GM23338 (cell line): Measurements from ENCODE around the gene NFIA. TPM values are rescaled to one million over a fixed set of nuclear protein-coding genes. Genes with fewer than 3 reads are reported as not detected.

ENCODE experiments used
- ATAC-seq: fragments of 200-7000 bp; cut with Tn5 transposase; 3 replicates; pipeline ENCODE4 v1.9.1; 2020
- DNase-seq: peaks from one replicate; pipeline ENCODE4 v3.0.0-alpha.2; 2015; ENCODE audit warnings: low spot score
- H2AFZ ChIP-seq: fragments of 200-600 bp; sonication (generic); 2 replicates; pipeline ENCODE4 v1.8.0; 2016; ENCODE audit warnings: antibody characterized with exemption, mild to moderate bottlenecking, moderate library complexity
- H3F3A ChIP-seq: fragments of 200-600 bp; sonication (generic); replicated peaks from 2 replicates; pipeline ENCODE4 v1.8.0; 2017; ENCODE audit warnings: antibody characterized with exemption, mixed run types, low read depth
- H3K27ac ChIP-seq: fragments of 200-600 bp; sonication (generic); 2 replicates; pipeline ENCODE4 v1.6.1; 2016; ENCODE audit warnings: low read depth
- H3K27me3 ChIP-seq: fragments of 200-600 bp; sonication (generic); 2 replicates; pipeline ENCODE4 v1.8.0; 2016; ENCODE audit warnings: mild to moderate bottlenecking, mixed run types, moderate library complexity; ENCODE audit not compliant: insufficient read depth
- H3K36me3 ChIP-seq: fragments of 200-600 bp; sonication (generic); 2 replicates; pipeline ENCODE4 v1.8.0; 2016; ENCODE audit warnings: mild to moderate bottlenecking; ENCODE audit not compliant: insufficient read depth
- H3K4me1 ChIP-seq: fragments of 200-600 bp; sonication (generic); 2 replicates; pipeline ENCODE4 v1.8.0; 2016; ENCODE audit warnings: mild to moderate bottlenecking, moderate library complexity; ENCODE audit not compliant: insufficient read depth
- H3K4me2 ChIP-seq: fragments of 200-600 bp; sonication (generic); 2 replicates; pipeline ENCODE4 v1.7.1; 2017; ENCODE audit warnings: mixed run types
- H3K4me3 ChIP-seq: fragments of 200-600 bp; sonication (generic); 2 replicates; pipeline ENCODE4 v1.6.1; 2016; ENCODE audit warnings: mixed run types
- H3K79me2 ChIP-seq: fragments of 200-600 bp; sonication (generic); replicated peaks from 2 replicates; pipeline ENCODE4 v1.8.0; 2017; ENCODE audit warnings: mild to moderate bottlenecking; ENCODE audit not compliant: insufficient read depth
- H3K9me2 ChIP-seq: fragments of 200-600 bp; sonication (generic); 2 replicates; pipeline ENCODE4 v1.8.0; 2017; ENCODE audit not compliant: insufficient read depth
- H4K20me1 ChIP-seq: fragments of 200-600 bp; sonication (generic); replicated peaks from 2 replicates; pipeline ENCODE4 v1.8.0; 2017; ENCODE audit warnings: mild to moderate bottlenecking; ENCODE audit not compliant: insufficient read depth
- H3K27ac Mint-ChIP-seq: 2 replicates; pipeline ENCODE4 v1.8.0; 2020; ENCODE audit warnings: inconsistent platforms, mild to moderate bottlenecking, moderate library complexity, mixed read lengths
- H3K27me3 Mint-ChIP-seq: 3 replicates; pipeline ENCODE4 v1.8.0; 2022; ENCODE audit warnings: low read depth, mild to moderate bottlenecking, moderate library complexity, mixed read lengths, inconsistent platforms; ENCODE audit not compliant: insufficient read depth, poor library complexity
- H3K36me3 Mint-ChIP-seq: 3 replicates; pipeline ENCODE4 v1.8.0; 2021; ENCODE audit warnings: low read depth, mild to moderate bottlenecking, inconsistent platforms, moderate library complexity, mixed read lengths
- H3K4me1 Mint-ChIP-seq: 3 replicates; pipeline ENCODE4 v1.8.0; 2020; ENCODE audit warnings: mild to moderate bottlenecking, inconsistent platforms, mixed read lengths
- H3K4me3 Mint-ChIP-seq: 3 replicates; pipeline ENCODE4 v1.8.0; 2021; ENCODE audit warnings: moderate library complexity, mild to moderate bottlenecking, inconsistent platforms, mixed read lengths
- H3K9me3 Mint-ChIP-seq: 3 replicates; pipeline ENCODE4 v1.8.0; 2020; ENCODE audit warnings: moderate library complexity, mild to moderate bottlenecking, inconsistent platforms, mixed read lengths
- CREB1 ChIP-seq: fragments of 250-450 bp; sonication (Bioruptor Pico); IDR thresholded peaks from 2 replicates; pipeline ENCODE4 v1.5.0; 2020; ENCODE audit warnings: low read depth, mild to moderate bottlenecking, moderate library complexity
- CTCF ChIP-seq, 2 experiments: fragments of 200-600 bp in 1 of 2; sonication (generic) in 1 of 2; conservative IDR thresholded peaks; 2 replicates each; pipeline versions ENCODE4 v1.5.1 to v1.6.1; 2016 to 2017; ENCODE audit warnings: antibody characterized with exemption in 2 of 2, low read depth in 2 of 2, mild to moderate bottlenecking in 2 of 2, moderate library complexity in 1 of 2
- ETS1 ChIP-seq: IDR thresholded peaks from 2 replicates; pipeline ENCODE4 v1.6.1; 2016; ENCODE audit warnings: antibody characterized with exemption
- EZH2 ChIP-seq: fragments of 200-600 bp; sonication (generic); IDR thresholded peaks from one replicate; pipeline ENCODE4 v1.8.0; 2017; ENCODE audit warnings: antibody characterized with exemption, mild to moderate bottlenecking, low read depth; ENCODE audit not compliant: unreplicated experiment
- EZH2phosphoT487 ChIP-seq: fragments of 200-600 bp; sonication (generic); IDR thresholded peaks from one replicate; pipeline ENCODE4 v1.8.1; 2018; ENCODE audit warnings: antibody characterized with exemption; ENCODE audit not compliant: unreplicated experiment
- NANOG ChIP-seq: IDR thresholded peaks from 2 replicates; pipeline ENCODE4 v1.6.1; 2016; ENCODE audit warnings: antibody characterized with exemption, borderline replicate concordance
- POLR2AphosphoS5 ChIP-seq: IDR thresholded peaks from 2 replicates; pipeline ENCODE4 v1.6.1; 2016; ENCODE audit warnings: antibody characterized with exemption, low read depth
- STAT1 ChIP-seq: IDR thresholded peaks from one replicate; pipeline ENCODE4 v1.6.1; 2016; ENCODE audit warnings: antibody characterized with exemption; ENCODE audit not compliant: unreplicated experiment
- ZNF114 ChIP-seq: fragments of 250-450 bp; sonication (Bioruptor Pico); IDR thresholded peaks from 2 replicates; pipeline ENCODE4 v1.5.0; 2020; ENCODE audit warnings: mild to moderate bottlenecking, moderate library complexity
- ZNF331 ChIP-seq: fragments of 250-450 bp; sonication (Bioruptor Pico); IDR thresholded peaks from 2 replicates; pipeline ENCODE4 v1.5.0; 2020; ENCODE audit warnings: low read depth, mild to moderate bottlenecking, moderate library complexity
- polyA plus RNA-seq: library from polyadenylated mRNA; unstranded; fragments of >200 nt; fragmentation: Nextera tagmentation; extraction: Ambion mirVana; gene quantifications from 2 replicates; pipeline ENCODE4 v1.2.1, GENCODE V29; 2016
- total RNA-seq: library from RNA; depleted of rRNA; stranded (reverse); fragments of >200 nt; shearing (Covaris generic); gene quantifications from 2 replicates; pipeline ENCODE4 v1.2.3, GENCODE V29; 2014
- TF ChIP-seq, protein P1 (sequence below): fragments of 250-450 bp; sonication (Bioruptor Pico); IDR thresholded peaks from 2 replicates; pipeline ENCODE4 v1.5.0; 2020; ENCODE audit warnings: mild to moderate bottlenecking, moderate library complexity

The NFIA gene
- total and polyA plus RNA-seq, 2 experiments from 2014 or later = 0.97 to 2.3 TPM

DNA sequence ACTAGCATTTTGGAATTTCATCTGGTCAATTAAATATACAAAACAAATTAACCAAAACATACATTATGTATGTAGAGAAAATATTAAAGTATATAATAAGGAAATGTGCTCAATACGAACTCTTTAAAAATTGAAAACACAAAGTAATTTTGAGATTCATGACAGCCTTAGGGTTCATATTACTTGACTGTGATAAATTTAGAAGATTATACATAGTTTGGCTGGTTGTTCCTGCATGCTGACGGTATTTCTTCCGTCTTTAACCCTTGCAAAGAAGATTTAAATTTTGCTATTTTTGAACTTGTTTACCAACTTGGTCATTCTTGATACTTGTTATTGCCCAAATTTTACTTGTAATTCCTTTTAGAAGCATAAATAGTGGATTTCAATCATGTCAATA is 298.2 kb downstream of the NFIA start:
- Histone ChIP-seq H3F3A (no peaks in the 10 kb centered on the region), H3K27ac (no peak overlapping the region), H3K4me2 (no peak overlapping the region), H3K79me2 (no peaks in the 10 kb centered on the region), H3K4me3 (no peak overlapping the region), H3K9me2 (peaks cover 1% of the 10 kb centered on the region; the same call in 1 of the 2 replicates), H2AFZ (no peak overlapping the region), H4K20me1 (no peaks in the 10 kb centered on the region), H3K27me3 (no peaks in the 10 kb centered on the region), H3K36me3 (no peaks in the 10 kb centered on the region), H3K4me1 (no peaks in the 10 kb centered on the region)
- Mint-ChIP-seq H3K27me3 (no peaks in the 10 kb centered on the region), H3K4me3 (no peak overlapping the region), H3K4me1 (peaks cover 4% of the 10 kb centered on the region; the same call in 2 of the 3 replicates), H3K9me3 (no peaks in the 10 kb centered on the region), H3K36me3 (no peaks in the 10 kb centered on the region), H3K27ac (no peak overlapping the region)
- TF ChIP-seq CREB1 (no peak), EZH2 (no peak), EZH2phosphoT487 (no peak), ZNF114 (CRISPR knock-in tag) (no peak), ZNF331 (CRISPR knock-in tag) (no peak), POLR2AphosphoS5 (no peak)
- DNase-seq (no peak), ATAC-seq (no peak)

GRCh38 chr1:61386323-61386722 is 304.0 kb downstream of the NFIA start:
- ATAC-seq = no peak
- no peaks in the 10 kb centered on the region for H3K36me3 Mint-ChIP-seq
- no peak overlapping the region for H3K27ac ChIP-seq
- TF ChIP-seq ZNF331 (CRISPR knock-in tag) = no peak
- no peak for TF ChIP-seq EZH2phosphoT487
- TF ChIP-seq CREB1 = no peak
- TF ChIP-seq POLR2AphosphoS5 = no peak
- TF ChIP-seq STAT1 = no peak
- TF ChIP-seq ZNF114 (CRISPR knock-in tag) = no peak
- TF ChIP-seq CTCF (conservative IDR thresholded peaks at IDR 0.05; ENCODE audit: low read depth in 2 of 2) = no peak
- TF ChIP-seq, protein P1, sequence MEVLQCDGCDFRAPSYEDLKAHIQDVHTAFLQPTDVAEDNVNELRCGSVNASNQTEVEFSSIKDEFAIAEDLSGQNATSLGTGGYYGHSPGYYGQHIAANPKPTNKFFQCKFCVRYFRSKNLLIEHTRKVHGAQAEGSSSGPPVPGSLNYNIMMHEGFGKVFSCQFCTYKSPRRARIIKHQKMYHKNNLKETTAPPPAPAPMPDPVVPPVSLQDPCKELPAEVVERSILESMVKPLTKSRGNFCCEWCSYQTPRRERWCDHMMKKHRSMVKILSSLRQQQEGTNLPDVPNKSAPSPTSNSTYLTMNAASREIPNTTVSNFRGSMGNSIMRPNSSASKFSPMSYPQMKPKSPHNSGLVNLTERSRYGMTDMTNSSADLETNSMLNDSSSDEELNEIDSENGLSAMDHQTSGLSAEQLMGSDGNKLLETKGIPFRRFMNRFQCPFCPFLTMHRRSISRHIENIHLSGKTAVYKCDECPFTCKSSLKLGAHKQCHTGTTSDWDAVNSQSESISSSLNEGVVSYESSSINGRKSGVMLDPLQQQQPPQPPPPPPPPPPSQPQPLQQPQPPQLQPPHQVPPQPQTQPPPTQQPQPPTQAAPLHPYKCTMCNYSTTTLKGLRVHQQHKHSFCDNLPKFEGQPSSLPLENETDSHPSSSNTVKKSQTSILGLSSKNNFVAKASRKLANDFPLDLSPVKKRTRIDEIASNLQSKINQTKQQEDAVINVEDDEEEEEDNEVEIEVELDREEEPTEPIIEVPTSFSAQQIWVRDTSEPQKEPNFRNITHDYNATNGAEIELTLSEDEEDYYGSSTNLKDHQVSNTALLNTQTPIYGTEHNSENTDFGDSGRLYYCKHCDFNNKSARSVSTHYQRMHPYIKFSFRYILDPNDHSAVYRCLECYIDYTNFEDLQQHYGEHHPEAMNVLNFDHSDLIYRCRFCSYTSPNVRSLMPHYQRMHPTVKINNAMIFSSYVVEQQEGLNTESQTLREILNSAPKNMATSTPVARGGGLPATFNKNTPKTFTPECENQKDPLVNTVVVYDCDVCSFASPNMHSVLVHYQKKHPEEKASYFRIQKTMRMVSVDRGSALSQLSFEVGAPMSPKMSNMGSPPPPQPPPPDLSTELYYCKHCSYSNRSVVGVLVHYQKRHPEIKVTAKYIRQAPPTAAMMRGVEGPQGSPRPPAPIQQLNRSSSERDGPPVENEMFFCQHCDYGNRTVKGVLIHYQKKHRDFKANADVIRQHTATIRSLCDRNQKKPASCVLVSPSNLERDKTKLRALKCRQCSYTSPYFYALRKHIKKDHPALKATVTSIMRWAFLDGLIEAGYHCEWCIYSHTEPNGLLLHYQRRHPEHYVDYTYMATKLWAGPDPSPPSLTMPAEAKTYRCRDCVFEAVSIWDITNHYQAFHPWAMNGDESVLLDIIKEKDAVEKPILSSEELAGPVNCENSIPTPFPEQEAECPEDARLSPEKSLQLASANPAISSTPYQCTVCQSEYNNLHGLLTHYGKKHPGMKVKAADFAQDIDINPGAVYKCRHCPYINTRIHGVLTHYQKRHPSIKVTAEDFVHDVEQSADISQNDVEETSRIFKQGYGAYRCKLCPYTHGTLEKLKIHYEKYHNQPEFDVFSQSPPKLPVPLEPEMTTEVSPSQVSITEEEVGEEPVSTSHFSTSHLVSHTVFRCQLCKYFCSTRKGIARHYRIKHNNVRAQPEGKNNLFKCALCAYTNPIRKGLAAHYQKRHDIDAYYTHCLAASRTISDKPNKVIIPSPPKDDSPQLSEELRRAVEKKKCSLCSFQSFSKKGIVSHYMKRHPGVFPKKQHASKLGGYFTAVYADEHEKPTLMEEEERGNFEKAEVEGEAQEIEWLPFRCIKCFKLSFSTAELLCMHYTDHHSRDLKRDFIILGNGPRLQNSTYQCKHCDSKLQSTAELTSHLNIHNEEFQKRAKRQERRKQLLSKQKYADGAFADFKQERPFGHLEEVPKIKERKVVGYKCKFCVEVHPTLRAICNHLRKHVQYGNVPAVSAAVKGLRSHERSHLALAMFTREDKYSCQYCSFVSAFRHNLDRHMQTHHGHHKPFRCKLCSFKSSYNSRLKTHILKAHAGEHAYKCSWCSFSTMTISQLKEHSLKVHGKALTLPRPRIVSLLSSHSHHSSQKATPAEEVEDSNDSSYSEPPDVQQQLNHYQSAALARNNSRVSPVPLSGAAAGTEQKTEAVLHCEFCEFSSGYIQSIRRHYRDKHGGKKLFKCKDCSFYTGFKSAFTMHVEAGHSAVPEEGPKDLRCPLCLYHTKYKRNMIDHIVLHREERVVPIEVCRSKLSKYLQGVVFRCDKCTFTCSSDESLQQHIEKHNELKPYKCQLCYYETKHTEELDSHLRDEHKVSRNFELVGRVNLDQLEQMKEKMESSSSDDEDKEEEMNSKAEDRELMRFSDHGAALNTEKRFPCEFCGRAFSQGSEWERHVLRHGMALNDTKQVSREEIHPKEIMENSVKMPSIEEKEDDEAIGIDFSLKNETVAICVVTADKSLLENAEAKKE = no peak
- no peak for TF ChIP-seq NANOG
- no peak for TF ChIP-seq EZH2
- no peak for TF ChIP-seq ETS1

More at GRCh38 chr1:61386323-61386722, 304.0 kb downstream of the NFIA start:
- no peak for DNase-seq
- Histone ChIP-seq H2AFZ (no peak overlapping the region), H3K9me2 (peaks cover 15% of the 10 kb centered on the region; the same call in 1 of the 2 replicates), H3K4me2 (no peak overlapping the region), H3K36me3 (no peaks in the 10 kb centered on the region), H3K79me2 (no peaks in the 10 kb centered on the region), H3K4me3 (no peak overlapping the region), H3K4me1 (no peaks in the 10 kb centered on the region), H4K20me1 (no peaks in the 10 kb centered on the region), H3F3A (no peaks in the 10 kb centered on the region), H3K27me3 (no peaks in the 10 kb centered on the region)
- Mint-ChIP-seq H3K4me1 (peaks cover 4% of the 10 kb centered on the region; the same call in 2 of the 3 replicates), H3K9me3 (peaks cover 4% of the 10 kb centered on the region; the same call in 2 of the 3 replicates), H3K4me3 (no peak overlapping the region), H3K27ac (no peak overlapping the region), H3K27me3 (peaks cover 3% of the 10 kb centered on the region)
